NCI-H1092 (cell line): ENCODE measurements around the gene AMPH.
A peak's percentile ranks its signal among the peaks of the same experiment; 100 is the strongest.
"Not testable (repeated sequence)": the region's sequence is repeated elsewhere in the genome, so short reads cannot be mapped to it uniquely, and the experiment has no call there.

Source experiments
- DNase-seq: peaks from one replicate; lab custom pipeline; 2025; lab: John Stamatoyannopoulos, UW

The AMPH gene

GRCh38 chr7:38350777-38351176, 280.4 kb downstream of the AMPH start:
- DNase-seq: not testable (repeated sequence)

- DNase-seq: not testable (repeated sequence)
Measured at GRCh38 chr7:38349869-38350583, 281.1 kb downstream of the AMPH start.

DNA sequence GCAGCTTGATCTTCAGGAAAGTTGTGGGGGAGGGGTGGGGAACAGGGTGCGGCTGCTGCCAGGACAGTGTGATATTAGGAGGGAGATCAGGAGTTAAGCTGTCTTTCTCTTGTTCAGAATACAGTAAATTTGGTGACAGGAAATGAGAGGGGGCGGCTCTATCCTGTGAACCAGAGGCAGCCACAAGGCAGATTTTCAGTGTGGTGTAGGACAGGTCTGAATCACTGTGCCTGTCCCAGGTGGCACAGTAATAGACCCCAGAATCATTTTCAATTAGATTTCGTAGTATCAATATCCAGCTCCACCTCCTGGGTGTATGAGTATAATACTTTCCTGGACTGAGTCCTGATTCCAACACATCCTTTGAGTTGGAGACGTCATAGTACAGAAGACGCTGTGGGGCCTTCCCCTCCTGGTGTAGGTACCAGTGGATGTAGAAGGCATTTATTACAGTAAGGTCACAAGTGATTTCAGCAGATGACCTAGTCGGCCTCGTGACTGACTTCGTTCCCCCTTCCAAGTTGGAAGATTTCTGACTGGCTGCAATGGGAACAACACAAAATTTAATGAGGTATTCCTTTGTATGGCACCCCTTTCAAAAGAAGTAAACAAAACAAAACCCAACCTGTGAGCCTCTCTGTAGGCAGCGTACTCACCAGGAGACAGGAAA, 281.9 kb downstream of the AMPH start:
- not testable (repeated sequence) for DNase-seq

- not testable (repeated sequence) for DNase-seq
Measured at GRCh38 chr7:38345299-38346172, 285.6 kb downstream of the AMPH start.

DNA sequence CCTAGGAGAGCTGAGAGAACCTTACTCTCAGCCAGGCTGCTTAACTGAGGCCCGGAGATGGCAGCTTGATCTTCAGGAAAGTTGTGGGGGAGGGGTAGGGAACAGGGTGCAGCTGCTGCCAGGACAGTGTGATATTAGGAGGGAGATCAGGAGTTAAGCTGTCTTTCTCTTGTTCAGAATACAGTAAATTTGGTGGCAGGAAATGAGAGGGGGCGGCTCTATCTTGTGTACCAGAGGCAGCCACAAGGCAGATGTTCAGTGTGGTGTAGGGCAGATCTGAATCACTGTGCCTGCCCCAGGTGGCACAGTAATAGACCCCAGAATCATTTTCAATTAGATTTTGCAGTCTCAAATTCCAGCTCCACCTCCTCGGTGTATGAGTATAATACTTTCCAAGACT, 286.4 kb downstream of the AMPH start:
- DNase-seq: not testable (repeated sequence)

- not testable (repeated sequence) for DNase-seq
Measured at GRCh38 chr7:38342135-38342534, 289.0 kb downstream of the AMPH start.

- DNase-seq: not testable (repeated sequence)
Measured at GRCh38 chr7:38341172-38341705, 289.9 kb downstream of the AMPH start.

DNA sequence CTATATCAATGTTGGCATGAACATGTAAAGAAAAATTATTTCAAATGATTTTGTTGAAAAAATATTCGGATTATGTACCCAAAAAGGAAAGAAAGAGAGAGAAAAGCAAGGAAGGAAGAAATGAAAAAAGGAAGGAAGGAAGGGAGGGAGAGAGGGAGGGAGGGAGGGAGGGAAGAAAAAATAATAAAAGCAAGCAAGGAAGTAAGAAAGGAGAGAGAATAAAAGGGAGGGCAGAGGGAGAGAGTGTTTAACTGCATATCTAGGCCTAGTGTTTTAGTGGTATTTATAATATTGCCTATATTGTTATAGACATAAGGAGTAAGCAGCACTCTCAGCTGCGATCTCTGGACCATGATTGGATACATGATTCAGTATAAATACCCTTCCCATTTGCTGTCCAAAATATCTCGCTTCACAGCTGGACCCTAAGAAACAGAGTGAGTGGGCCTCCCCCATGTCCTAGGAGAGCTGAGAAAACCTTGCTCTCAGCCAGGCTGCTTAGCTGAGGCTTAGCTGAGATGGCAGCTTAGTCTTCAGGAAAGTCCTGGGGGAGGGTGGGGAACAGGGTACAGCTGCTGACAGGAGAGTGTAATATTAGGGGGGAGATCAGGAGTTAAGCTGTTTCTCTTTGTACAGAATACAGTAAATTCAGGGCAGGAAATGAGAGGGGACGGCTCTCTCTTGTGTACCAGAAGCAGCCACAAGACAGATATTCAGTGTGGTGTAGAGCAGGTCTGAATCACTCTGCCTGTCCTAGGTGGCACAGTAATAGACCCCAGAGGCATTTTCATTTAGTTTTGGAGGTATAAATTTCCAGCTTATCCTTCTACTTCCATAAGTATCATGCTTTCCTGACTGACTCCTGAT, 291.0 kb downstream of the AMPH start:
- DNase-seq: no peak

DNA sequence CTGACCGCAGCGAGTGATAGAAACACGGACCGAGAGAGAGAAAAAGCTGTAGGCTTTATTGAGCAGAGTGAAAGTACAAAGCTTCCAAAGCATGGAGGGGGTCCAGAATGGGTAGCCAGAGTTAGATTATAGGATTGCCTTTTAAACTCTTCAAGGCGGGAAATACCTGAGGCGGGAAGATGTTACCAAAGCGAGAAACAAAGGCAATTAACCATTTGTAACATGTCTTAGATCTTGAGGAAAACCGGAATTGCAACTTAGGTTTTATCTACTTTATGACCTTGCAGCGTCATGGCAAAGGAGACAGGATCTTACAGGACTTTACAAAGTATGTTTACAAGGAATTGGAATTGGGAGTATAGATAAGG, 295.0 kb downstream of the AMPH start:
- DNase-seq: not testable (repeated sequence)

- DNase-seq: peak; percentile 70
Measured at GRCh38 chr7:38335492-38336147, 295.6 kb downstream of the AMPH start.

GRCh38 chr7:38335128-38335491, 296.1 kb downstream of the AMPH start:
- no peak for DNase-seq

DNA sequence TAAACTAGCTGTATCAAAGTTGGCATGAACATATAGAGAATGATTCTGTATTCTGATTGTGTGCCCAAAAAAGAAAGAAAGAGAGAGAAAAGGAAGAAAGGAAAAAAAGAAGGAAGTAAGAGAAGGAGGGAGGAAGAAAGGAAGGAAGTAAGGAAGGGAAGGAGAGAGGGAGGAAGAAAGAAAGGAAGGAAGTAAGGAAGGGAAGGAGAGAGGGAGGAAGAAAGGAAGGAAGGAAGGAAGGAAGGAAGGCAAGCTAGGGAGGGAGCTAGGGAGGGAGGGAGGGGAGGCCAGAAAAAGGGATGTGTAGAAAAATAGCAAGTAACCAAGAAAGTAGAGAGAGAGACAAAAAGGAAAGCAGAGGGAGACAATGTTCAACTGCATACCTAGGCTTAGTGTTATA, 297.0 kb downstream of the AMPH start:
- DNase-seq: no peak
